Colonic mucosa (tissue), 4 donors: ENCODE measurements around the gene IFNA21. TPM values are rescaled to one million over a fixed set of nuclear protein-coding genes. Genes with fewer than 3 reads are reported as not detected.

Experiments
- DNase-seq: peaks from one replicate; pipeline ENCODE4 v3.0.0-alpha.2; 2020
- H3K27ac ChIP-seq: fragments of 200-600 bp; one replicate; pipeline ENCODE4 v1.8.0; 2021
- H3K27me3 ChIP-seq: fragments of 200-600 bp; one replicate; pipeline ENCODE4 v1.8.0; 2021
- H3K36me3 ChIP-seq: fragments of 200-600 bp; one replicate; pipeline ENCODE4 v1.8.0; 2021
- H3K4me1 ChIP-seq: fragments of 200-600 bp; one replicate; pipeline ENCODE4 v1.8.0; 2021; ENCODE audit warnings: mild to moderate bottlenecking
- H3K4me3 ChIP-seq: fragments of 200-600 bp; one replicate; pipeline ENCODE4 v1.8.0; 2021
- H3K9ac ChIP-seq, 2 donors: one replicate each; pipeline ENCODE4 v1.7.0; 2013; ENCODE audit warnings: control low read depth in 2 of 2, low read depth in 2 of 2, low read length in 2 of 2
- H3K9me3 ChIP-seq: fragments of 200-600 bp; one replicate; pipeline ENCODE4 v1.8.0; 2021
- intact Hi-C: fragments of 100-400 bp; cut with DNase I; formaldehyde crosslinking; loops from one replicate; pipeline ENCODE4 v1.14.1; 2022
- total RNA-seq, 2 donors: library from RNA; stranded (reverse); fragmentation: NEBNext Ultra II Directional in 1 of 2; extraction: Animal tissue kit (Norgen Biotek cat#: 25700) in 1 of 2; gene quantifications; one replicate each; pipeline ENCODE4 v1.2.1, GENCODE V29; 2021
- TF ChIP-seq, protein P1 (sequence below): fragments of 200-600 bp; IDR thresholded peaks from one replicate; pipeline ENCODE4 v1.8.0; 2022; ENCODE audit warnings: antibody characterized with exemption, mild to moderate bottlenecking
- donor health status: healthy.
- donor health status: DM: no; HTN: no; CAD: no.
- donor health status: DM: no; HTN: no; CAD: no.

The IFNA21 gene
- total RNA-seq, 2 donors from 2014 or later: not detected

DNA sequence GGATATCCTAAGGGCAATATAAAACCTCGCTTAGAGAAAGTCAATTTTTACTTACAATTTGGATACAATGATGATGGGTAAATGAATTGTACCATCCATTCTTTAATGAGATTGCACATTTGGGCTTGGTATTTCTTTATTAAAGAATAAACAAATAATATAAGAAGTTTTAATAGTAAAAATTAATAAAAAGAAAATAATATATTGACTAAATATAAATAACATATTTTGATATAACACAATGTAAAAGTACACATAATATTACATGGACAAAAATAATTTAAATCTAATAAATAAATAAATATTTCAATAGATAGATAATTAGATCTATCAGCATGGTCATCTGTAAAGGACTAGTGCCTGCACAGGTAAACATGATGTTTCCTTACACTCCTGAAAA is 944 bp downstream of the IFNA21 start:
- TF ChIP-seq, protein P1, sequence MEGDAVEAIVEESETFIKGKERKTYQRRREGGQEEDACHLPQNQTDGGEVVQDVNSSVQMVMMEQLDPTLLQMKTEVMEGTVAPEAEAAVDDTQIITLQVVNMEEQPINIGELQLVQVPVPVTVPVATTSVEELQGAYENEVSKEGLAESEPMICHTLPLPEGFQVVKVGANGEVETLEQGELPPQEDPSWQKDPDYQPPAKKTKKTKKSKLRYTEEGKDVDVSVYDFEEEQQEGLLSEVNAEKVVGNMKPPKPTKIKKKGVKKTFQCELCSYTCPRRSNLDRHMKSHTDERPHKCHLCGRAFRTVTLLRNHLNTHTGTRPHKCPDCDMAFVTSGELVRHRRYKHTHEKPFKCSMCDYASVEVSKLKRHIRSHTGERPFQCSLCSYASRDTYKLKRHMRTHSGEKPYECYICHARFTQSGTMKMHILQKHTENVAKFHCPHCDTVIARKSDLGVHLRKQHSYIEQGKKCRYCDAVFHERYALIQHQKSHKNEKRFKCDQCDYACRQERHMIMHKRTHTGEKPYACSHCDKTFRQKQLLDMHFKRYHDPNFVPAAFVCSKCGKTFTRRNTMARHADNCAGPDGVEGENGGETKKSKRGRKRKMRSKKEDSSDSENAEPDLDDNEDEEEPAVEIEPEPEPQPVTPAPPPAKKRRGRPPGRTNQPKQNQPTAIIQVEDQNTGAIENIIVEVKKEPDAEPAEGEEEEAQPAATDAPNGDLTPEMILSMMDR: no peak
- no peak overlapping the region for H3K9ac ChIP-seq
- H3K4me1 ChIP-seq: no peaks in the 10 kb centered on the region
- intact Hi-C loops: no loop called here
- H3K9me3 ChIP-seq: no peaks in the 10 kb centered on the region
- no peaks in the 10 kb centered on the region for H3K27me3 ChIP-seq
- no peak overlapping the region for H3K4me3 ChIP-seq
- no peaks in the 10 kb centered on the region for H3K36me3 ChIP-seq
- H3K27ac ChIP-seq: no peak overlapping the region
- DNase-seq: no peak

DNA sequence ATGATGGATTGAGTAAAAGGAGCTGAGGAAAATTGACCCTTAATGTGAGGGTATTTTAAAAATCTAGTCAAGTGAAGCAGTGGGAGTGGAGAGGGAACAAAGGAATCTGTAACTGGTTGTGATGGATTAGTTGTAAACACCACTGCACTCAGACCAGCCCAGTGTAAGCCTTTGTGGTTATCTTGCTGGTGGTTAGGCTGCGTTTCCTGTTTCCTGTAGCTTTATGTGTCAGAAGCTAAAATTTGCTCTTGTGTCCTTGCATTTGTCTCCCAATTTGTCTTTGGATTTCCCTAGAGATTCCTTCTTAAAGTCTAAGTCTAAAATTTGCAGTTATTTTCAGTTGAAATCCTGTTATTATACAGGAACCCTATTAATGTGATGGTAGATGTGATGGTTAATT is 6.3 kb downstream of the IFNA21 start:
- no peak overlapping the region for H3K27ac ChIP-seq
- H3K9me3 ChIP-seq: no peaks in the 10 kb centered on the region
- H3K27me3 ChIP-seq: no peaks in the 10 kb centered on the region
- TF ChIP-seq, protein P1: no peak
- intact Hi-C loops: no loop called here
- no peak overlapping the region for H3K9ac ChIP-seq
- no peak for DNase-seq
- no peaks in the 10 kb centered on the region for H3K36me3 ChIP-seq
- no peaks in the 10 kb centered on the region for H3K4me1 ChIP-seq
- no peak overlapping the region for H3K4me3 ChIP-seq

DNA sequence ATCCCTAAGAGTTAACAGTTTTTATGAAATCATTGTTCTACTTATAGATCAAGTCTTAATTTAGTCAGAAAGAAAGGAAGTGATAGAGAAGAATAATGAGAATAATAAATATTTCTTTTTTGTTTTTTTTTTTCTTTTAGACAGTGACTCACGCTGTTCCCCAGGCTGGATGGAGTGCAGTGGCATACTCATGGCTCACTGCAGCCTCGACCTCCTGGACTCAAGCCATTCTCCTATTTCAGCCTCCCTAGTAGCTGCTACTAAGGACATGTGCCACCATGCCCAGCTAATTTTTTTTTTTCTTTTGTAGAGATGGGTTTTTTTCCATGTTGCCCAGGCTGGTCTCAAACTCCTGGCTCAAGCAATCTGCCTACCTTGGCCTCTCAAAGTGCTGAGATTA is 11.0 kb downstream of the IFNA21 start:
- H3K9ac ChIP-seq: no peak overlapping the region
- no peaks in the 10 kb centered on the region for H3K4me1 ChIP-seq
- no peaks in the 10 kb centered on the region for H3K36me3 ChIP-seq
- no peaks in the 10 kb centered on the region for H3K9me3 ChIP-seq
- DNase-seq: no peak
- H3K4me3 ChIP-seq: no peak overlapping the region
- no peak overlapping the region for H3K27ac ChIP-seq
- TF ChIP-seq, protein P1: no peak
- no peaks in the 10 kb centered on the region for H3K27me3 ChIP-seq
- intact Hi-C loops: no loop called here

DNA sequence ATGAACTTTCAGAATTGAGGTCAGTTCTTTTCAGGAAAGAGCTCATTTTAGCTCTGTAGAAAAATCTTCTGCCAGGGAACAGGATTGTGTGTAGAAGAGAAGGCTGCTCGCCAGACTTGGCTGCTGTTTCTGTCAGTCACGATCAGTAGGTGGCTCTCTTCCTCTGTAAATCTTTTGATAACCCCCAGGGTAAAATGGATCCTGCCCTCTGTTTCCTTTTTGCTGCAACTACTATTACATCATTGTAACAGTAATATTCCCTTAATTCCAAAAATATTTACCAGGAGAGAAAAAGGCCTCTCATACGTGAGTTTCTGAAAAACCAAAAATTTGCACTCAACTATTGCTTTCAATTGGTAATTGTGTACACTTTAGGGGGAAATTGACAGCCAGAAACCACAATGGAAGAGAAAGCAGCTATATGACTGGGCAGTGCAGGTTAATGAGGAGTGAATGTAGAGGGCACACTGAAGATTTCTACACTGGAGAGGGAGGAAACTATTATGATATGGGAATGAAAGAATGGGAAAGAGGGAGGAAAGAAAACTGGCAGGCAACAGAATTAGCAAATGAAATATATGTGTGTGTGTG is 12.3 kb downstream of the IFNA21 start:
- Histone ChIP-seq H3K9ac (no peak overlapping the region), H3K27ac (no peak overlapping the region), H3K27me3 (no peaks in the 10 kb centered on the region), H3K36me3 (no peaks in the 10 kb centered on the region), H3K4me1 (no peaks in the 10 kb centered on the region), H3K4me3 (no peak overlapping the region), H3K9me3 (no peaks in the 10 kb centered on the region)
- no peak for DNase-seq
- TF ChIP-seq, protein P1: no peak
- intact Hi-C loops: no loop called here

DNA sequence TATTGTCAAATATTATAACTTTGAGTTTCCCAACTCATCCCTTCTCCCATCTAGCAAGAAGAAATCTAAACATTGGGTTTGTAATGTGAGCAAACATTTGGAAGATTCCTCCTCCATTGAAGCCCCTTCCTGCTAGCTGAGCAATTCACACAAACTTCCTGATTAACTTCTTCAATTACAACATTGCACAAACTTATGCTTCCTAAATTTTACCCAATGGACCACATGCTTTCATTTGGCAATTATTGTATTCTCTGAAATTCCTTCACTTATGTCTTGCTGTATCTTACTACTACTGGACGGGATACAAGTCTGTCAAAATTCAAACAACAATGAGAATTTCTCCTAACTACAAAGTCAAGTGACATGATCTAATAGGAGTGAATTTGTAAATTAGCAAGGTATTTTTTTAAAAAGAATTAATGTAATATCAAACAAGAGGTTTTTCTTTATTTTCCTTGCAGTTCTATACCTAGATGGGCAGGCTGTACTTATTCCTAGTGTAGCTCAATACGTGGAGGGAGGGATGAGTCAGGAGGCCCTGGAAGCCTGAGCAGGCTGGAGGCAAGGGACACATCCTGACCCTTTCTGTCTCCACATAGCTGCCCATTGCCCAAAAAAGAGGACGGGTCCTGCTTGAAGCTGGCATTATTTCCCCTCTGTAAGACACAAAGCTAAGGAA is 13.0 kb downstream of the IFNA21 start:
- Histone ChIP-seq H3K27ac (no peak overlapping the region), H3K27me3 (no peaks in the 10 kb centered on the region), H3K36me3 (no peaks in the 10 kb centered on the region), H3K4me1 (no peaks in the 10 kb centered on the region), H3K9me3 (no peaks in the 10 kb centered on the region), H3K9ac (no peak overlapping the region), H3K4me3 (no peak overlapping the region)
- TF ChIP-seq, protein P1: no peak
- no peak for DNase-seq
- intact Hi-C loops: no loop called here
